ENCODE results near the gene KXD1.

The KXD1 gene

DNA sequence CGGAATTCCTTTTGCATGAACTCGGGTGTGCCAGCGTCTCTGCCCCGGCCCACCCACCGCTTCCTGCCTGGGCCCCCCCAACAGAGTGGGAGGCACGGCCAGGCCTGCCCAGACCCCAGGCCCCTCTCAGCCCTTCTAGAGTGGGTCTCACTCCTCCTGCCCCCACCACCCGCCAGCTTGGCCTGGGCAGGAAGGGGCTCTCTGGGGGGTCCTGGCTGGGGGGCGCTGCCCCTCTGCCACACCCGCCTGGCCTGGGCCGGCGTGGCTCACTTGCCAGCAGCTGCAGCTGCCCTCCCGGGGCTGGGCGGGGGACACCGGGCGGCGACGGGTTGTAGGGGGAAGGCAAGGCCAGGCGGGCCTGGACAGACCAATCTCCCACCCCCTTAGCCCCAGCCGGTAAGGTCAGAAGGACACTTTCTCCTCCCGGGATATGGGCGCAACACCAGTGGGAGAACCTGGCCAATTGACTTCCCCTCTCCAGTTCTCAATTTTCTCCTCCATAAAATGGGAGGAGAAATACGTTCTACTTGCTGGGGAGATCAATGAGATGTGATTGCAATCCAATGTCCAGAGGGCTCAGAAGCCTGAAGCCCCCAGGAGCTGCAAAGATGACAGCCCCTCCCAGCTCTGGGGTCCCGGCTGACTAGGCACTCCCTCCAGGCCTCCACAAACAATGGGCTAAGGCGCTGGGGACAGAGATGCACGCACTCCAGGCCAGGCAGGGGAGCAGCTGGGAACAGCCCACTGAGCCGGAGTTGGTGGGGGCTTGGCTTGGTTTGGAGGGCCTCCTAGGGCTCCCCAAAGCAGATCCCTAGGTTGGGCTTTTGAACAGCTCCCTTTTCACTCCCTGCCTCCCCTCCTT is 46.5 kb downstream of the KXD1 start:
- no peak for DNase-seq

- no peak for DNase-seq
These were observed 47.1 kb downstream of the KXD1 start for GRCh38 chr19:18604820-18605159.

DNA sequence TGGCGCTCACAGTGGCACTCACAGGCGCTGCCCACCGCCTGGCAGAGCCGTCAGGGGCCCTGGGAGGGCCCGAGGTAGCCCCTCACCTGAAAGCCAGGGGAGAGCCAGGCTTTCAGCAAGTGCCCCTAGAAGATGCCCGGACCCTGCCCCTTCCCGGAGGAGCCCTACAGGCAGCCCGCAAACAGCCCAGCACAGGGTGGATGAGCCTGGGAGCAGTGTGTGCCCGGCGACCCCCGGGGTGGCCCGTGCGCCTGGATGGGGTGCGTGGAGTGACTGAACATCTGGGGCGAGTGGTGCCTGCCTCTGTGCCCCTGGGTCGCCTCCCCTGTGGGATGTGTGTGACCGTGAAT is 47.5 kb downstream of the KXD1 start:
- DNase-seq = no peak

DNA sequence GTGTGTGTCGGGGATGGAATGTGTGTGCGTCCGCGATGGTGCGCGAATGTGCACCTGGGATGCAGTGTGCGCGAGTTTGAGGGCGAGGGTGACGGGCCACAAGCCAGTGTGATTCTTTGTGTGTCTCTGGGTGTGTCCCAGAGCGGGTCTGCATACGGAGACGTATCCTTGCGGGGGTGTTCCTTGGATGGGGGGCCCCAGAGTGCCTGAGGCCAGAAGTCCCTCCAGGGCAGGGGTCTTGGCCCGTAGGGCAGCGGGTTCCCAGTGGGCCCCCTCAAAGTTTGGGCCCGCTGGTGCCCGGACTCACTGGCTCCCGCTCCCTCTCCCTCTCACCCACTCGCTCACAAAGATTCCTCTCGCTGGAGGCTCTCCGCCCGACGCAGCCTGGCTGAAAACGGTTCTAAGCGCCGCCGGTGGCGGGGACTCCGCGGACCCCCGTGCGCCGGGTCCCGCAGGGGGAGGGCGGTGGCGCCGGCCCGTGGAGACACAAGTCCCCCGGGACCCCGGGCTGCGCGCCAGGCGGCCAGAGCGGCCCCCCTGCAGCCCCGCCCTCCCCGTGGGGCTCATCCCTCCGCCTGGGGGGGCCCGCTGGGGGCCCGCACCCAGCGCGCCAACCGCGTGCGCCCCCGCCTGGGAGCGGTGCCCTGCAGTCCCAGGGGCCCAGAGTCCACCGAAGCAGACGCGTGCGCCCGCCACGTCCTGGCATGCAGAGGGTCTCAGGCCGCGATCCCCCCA is 48.0 kb downstream of the KXD1 start:
- DNase-seq = no peak

GRCh38 chr19:18606281-18607225 is 48.9 kb downstream of the KXD1 start, which contains the start of gene CRLF1:
Gene CRLF1, minus strand, starts transcription at chr19:18606799. Its CDS starts 143 bp downstream, at chr19:18606656.
- DNase-seq = no peak

DNA sequence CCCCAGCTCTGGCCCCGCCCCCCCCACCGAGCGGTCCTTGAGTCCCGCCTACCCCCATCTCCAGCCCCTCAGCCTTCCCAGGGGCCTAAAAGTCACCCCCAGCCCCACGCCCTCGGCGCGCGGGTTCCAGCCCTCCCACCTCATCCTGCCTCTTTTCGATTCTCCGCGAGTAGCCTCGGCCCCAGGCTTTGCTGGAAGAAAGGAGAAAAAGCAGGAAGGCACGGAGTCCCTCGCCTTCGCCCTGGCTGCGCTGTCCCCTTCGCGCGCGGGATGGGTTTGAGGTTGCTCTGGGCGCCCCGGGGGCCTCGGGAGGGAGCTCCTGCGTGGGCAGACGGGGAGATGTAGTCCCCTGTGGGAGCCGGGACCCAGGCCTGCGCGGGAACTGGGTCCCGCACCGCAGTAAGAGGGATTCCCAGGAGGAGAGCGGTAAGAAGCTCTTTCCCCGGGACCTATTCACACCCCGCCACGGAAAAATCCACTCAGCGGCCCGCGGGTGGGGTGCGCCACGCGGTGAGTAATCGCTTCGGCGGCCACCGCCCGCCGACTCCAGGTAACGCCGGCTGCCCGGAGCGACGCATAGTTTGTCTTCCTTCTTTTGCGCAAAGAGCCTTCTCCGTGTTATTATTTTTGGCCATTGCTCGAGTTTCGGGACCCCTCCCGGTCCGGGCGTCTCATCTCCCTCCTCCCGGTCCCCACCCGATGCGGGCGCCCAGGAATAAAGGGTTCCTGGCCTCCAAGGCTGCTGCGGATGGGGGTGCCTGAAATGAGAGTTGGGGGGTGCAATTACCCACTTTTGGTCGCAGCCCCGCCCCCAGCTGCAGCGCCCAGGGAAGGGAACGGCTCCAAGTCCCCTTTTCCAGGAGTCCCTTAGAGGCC is 49.8 kb downstream of the KXD1 start:
- no peak for DNase-seq

DNA sequence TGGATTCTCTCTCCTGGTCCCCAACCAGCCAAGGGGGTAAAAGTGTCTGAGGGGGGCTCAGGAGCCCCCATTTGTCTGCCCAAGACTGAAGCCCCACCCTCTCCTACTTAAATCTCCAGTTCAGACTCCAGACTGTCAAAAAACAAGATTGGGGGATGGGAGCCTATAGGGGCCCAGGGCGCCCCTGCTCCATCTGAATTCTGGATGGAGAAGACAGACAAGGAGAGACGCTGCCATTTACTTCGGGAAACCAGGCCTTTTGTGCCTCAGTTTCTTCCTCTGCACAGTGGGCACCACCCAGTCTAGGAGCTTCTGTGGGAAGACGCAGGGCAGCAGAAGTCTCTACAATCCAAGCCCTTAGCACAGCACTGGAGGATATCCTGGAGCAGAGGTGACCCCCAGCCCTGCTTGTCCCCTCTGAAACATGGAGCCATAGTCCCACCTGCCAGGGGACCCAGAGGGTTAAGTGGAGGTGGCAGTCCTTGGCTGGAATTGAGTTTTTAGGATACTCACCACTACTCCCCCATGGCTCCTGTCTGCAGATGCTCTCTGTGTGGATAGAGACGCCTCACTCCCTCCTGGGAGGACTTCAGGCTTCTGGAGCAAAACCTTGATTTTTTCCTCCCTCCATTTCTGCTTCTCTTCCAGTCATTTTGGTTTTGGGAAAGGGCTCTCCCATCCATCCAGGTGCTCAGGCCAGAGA is 50.6 kb downstream of the KXD1 start:
- DNase-seq = no peak

- no peak for DNase-seq
These were observed 51.4 kb downstream of the KXD1 start for GRCh38 chr19:18608805-18609716.

DNA sequence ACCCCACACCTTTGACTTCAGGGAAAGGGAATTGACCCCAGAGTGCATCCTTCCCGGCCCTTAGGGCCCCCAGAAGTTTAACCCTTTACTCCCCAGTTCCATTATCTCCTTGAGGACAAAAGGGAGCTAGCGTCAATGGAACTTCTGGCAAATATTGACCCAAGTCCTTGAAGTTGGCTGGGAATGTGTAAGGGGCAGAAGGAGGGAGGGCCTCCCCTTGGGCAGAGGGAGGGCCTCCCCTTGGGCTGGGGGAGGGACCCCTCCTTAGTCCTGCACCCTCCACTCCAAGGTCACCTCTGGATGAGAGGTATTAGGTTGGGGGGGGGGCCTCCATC is 52.0 kb downstream of the KXD1 start:
- no peak for DNase-seq

- no peak for DNase-seq
These were observed 52.5 kb downstream of the KXD1 start for GRCh38 chr19:18610245-18610555.

- DNase-seq = no peak
These were observed 53.1 kb downstream of the KXD1 start for GRCh38 chr19:18610556-18611326.

GRCh38 chr19:18611327-18612050 is 53.8 kb downstream of the KXD1 start:
- peak; percentile 60 for DNase-seq

DNA sequence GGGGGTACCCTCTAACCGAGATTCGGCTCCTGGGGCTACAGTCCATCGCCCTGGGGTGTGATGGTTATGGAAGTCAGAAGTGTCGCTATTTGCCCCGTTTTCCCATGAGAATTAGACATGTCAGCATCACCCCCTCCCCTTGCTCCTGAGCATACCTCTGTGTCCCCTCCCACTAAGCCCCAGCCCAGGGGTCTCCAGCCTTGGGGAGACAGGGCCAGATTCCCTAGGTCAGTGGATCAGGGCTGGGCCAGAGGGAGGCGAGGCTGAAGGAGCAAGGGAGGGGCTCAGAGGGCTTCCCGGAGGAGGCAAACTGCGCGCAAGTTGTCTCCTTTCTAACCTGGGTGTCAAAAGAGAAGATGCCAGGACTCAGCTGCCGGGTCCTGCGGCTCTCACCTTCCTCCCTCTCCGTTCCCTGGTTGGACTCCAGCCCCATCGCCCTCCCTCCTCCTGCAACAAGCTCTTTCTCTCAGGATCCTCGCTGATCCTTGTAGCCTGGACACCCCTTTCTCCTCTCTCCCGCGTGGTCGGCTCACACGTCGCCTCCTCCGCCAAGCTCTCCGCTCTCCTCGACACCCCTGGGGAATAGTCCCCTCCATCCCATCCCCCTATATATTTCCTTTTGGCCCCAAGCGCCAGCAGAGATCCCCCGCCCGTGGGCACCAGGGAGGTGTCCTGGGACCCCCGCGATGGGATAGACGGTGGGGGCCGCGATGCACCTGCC is 54.5 kb downstream of the KXD1 start:
- DNase-seq = peak; percentile 63

DNA sequence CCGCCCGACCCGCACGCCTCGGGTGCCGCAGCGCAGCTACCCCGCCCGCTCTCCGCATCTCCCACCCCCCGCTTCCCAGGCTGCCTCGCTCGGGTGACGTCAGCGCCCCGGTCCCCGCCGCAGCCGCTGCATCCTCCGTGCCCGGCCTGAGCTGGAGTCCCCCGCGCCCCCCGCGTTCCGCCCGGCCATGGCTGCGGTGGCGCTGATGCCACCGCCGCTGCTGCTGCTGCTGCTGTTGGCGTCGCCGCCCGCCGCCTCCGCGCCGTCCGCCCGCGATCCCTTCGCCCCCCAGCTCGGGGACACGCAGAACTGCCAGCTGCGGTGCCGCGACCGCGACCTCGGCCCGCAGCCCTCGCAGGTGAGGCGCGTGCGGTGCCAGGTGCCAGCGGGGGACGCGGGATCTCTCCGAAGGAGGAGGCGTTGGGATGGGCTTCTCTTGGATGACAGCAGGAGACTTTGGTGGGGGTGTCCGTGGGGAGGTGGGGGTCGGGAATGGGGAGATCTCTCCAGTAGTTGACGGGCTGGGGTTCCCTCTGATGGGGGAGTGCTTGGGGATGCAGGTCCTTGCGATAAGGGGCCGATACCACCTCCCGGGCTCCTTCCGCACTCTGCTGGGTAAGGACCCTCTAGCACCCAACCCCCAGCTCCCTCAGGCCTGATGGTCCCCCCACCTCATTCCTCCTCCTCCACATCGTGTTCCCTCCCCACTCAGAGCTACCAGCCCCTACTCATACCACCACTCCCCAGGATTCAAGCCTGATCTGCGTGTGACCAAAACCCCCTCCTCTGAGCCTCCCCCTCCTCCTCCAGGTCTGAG is 55.3 kb downstream of the KXD1 start, which contains the start of gene TMEM59L:
TMEM59L (plus strand) TSS at position 99 of the 817 bp plus-strand sequence; CDS start at position 188, 89 bp downstream.
- DNase-seq = peak; percentile 70

DNA sequence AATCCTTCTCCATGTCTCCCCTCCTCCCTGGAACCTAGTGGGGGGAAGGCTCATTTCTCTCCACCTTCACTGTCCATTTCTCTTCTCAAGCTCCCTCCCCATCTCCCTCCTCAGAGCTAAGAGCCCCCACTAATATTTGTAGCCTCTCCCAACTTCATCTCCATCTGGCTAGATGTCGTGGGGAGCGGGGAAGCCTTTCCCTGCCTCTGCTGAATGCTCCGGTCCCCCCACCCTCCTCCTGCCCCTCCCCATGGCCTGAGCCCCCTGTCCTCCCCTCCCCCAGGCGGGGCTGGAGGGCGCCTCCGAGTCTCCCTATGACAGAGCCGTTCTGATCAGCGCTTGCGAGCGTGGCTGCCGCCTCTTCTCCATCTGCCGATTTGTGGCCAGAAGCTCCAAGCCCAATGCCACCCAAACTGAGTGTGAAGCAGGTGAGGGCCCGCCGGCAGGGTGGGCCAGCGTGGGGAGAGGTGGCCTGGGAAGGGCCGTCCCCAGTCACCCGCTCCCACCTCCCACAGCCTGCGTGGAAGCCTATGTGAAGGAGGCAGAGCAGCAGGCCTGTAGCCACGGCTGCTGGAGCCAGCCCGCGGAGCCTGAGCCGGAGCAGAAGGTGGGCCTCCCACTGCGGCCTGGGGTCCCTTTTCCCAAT is 56.0 kb downstream of the KXD1 start:
- no peak for DNase-seq

DNA sequence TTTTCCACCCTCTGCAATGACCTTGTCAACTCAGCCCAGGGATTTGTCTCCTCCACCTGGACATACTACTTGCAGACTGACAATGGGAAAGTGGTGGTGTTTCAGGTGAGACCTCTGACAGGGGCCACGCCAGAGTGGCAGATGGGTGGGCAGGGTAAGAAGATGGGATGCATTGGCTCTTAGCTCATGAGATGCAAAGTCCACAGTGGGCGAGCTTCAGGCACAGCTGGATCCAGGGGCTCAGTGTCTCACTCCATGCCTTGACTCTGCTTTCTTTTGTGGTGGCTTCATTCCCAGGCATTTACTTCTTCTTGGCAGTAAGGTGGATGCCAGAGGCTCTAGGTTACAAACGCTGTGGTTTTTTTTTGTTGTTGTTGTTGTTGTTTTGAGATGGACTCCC is 58.4 kb downstream of the KXD1 start:
- no peak for DNase-seq

DNA sequence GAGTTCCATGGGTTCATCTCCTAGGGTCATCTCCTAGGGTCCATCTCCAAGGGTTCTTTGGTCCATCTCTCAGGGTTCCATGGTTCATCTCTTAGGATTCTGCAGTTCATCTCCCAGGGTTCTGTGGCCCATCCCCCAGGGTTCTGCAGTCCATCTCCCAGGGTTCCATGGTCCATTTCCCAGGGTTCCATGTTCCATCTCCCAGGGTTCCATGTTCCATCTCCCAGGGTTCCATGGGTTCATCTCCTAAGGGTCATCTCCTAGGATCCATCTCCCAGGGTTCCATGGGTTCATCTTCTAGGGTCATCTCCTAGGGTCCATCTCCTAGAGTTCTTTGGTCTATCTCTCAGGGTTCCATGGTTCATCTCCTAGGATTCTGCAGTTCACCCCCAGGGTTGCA is 59.9 kb downstream of the KXD1 start:
- DNase-seq = no peak

Measured in activated CD8-positive, alpha-beta memory T cell treated with anti-CD3 and anti-CD28 coated beads for 24 hours (primary cell).